ENCODE results near the gene COL27A1. TPM values are rescaled to one million over a fixed set of nuclear protein-coding genes. Genes with fewer than 3 reads are reported as not detected.

COL27A1 gene
- total RNA-seq, 1 donor from 2014 or later, result 4.3 TPM

- Mint-ChIP-seq H3K4me1 (peaks cover 4% of the 10 kb centered on the region), H3K27ac (no peak overlapping the region), H3K36me3 (no peaks in the 10 kb centered on the region), H3K9me3 (no peaks in the 10 kb centered on the region), H3K27me3 (ENCODE audit: insufficient read depth, low read depth) (no peaks in the 10 kb centered on the region), H3K4me3 (no peak overlapping the region)
- Histone ChIP-seq H3K4me2 (no peak overlapping the region), H3K36me3 (no peaks in the 10 kb centered on the region), H3K9ac (no peak overlapping the region), H3K4me1 (no peaks in the 10 kb centered on the region), H3K79me2 (ENCODE audit: low read depth) (no peaks in the 10 kb centered on the region), H3K9me3 (ENCODE audit: low read depth) (no peaks in the 10 kb centered on the region), H3K27ac (no peak overlapping the region), H2AFZ (replicated peaks) (no peak overlapping the region), H3F3A (ENCODE audit: low read depth) (no peaks in the 10 kb centered on the region), H3K27me3 (no peaks in the 10 kb centered on the region), H3K4me3 (no peak overlapping the region), H4K20me1 (ENCODE audit: low read depth) (no peaks in the 10 kb centered on the region)
- no peak for DNase-seq (ENCODE audit: low spot score)
- no peak for TF ChIP-seq EZH2 (IDR thresholded peaks at IDR 0.05)
Observed at GRCh38 chr9:114250235-114250568, 94.9 kb downstream of the COL27A1 start.

GRCh38 chr9:114250648-114251047 lies 95.3 kb downstream of the COL27A1 start:
- no peaks in the 10 kb centered on the region for H3K27me3 ChIP-seq
- no peaks in the 10 kb centered on the region for H4K20me1 ChIP-seq (ENCODE audit: low read depth)
- Mint-ChIP-seq H3K27me3 (ENCODE audit: insufficient read depth, low read depth) (no peaks in the 10 kb centered on the region), H3K4me1 (peaks cover 4% of the 10 kb centered on the region), H3K27ac (no peak overlapping the region), H3K36me3 (no peaks in the 10 kb centered on the region), H3K4me3 (no peak overlapping the region), H3K9me3 (no peaks in the 10 kb centered on the region)
- H3K79me2 ChIP-seq (ENCODE audit: low read depth), result no peaks in the 10 kb centered on the region
- H3K4me3 ChIP-seq, result no peak overlapping the region
- no peak for TF ChIP-seq CTCF (IDR thresholded peaks at IDR 0.05)
- no peak for TF ChIP-seq EZH2phosphoT487 (IDR thresholded peaks at IDR 0.05)
- no peak for TF ChIP-seq EZH2 (IDR thresholded peaks at IDR 0.05)
- DNase-seq (ENCODE audit: low spot score), result no peak
- no peaks in the 10 kb centered on the region for H3K9me3 ChIP-seq (ENCODE audit: low read depth)
- no peak overlapping the region for H2AFZ ChIP-seq (replicated peaks)
- H3K36me3 ChIP-seq, result no peaks in the 10 kb centered on the region
- no peaks in the 10 kb centered on the region for H3F3A ChIP-seq (ENCODE audit: low read depth)
- no peak overlapping the region for H3K9ac ChIP-seq
- no peak overlapping the region for H3K27ac ChIP-seq
- no peak overlapping the region for H3K4me2 ChIP-seq
- no peaks in the 10 kb centered on the region for H3K4me1 ChIP-seq

- TF ChIP-seq CTCF (IDR thresholded peaks at IDR 0.05) (no peak), EZH2 (IDR thresholded peaks at IDR 0.05) (no peak), EZH2phosphoT487 (IDR thresholded peaks at IDR 0.05) (no peak)
- H3K4me3 Mint-ChIP-seq, result no peak overlapping the region
Observed at GRCh38 chr9:114252394-114252793, 97.1 kb downstream of the COL27A1 start.

GRCh38 chr9:114256827-114257328 lies 101.5 kb downstream of the COL27A1 start:
- Histone ChIP-seq H3K4me3 (no peak overlapping the region), H3K27ac (no peak overlapping the region), H3K4me1 (no peaks in the 10 kb centered on the region), H2AFZ (replicated peaks) (no peak overlapping the region), H3K27me3 (no peaks in the 10 kb centered on the region), H3F3A (ENCODE audit: low read depth) (no peaks in the 10 kb centered on the region), H3K9ac (no peak overlapping the region), H3K79me2 (ENCODE audit: low read depth) (no peaks in the 10 kb centered on the region), H3K4me2 (no peak overlapping the region), H3K9me3 (ENCODE audit: low read depth) (no peaks in the 10 kb centered on the region), H4K20me1 (ENCODE audit: low read depth) (no peaks in the 10 kb centered on the region), H3K36me3 (no peaks in the 10 kb centered on the region)
- Mint-ChIP-seq H3K27ac (peak overlapping the region; percentile 66), H3K4me3 (no peak overlapping the region), H3K27me3 (ENCODE audit: insufficient read depth, low read depth) (peaks cover 3% of the 10 kb centered on the region), H3K9me3 (no peaks in the 10 kb centered on the region), H3K4me1 (peaks cover 12% of the 10 kb centered on the region), H3K36me3 (no peaks in the 10 kb centered on the region)
- TF ChIP-seq EZH2phosphoT487 (IDR thresholded peaks at IDR 0.05), result no peak
- no peak for DNase-seq (ENCODE audit: low spot score)

More at GRCh38 chr9:114252394-114252793, 97.1 kb downstream of the COL27A1 start:
- no peak overlapping the region for H3K27ac Mint-ChIP-seq
- H2AFZ ChIP-seq (replicated peaks), result no peak overlapping the region
- no peaks in the 10 kb centered on the region for H3K4me1 ChIP-seq
- H3K79me2 ChIP-seq (ENCODE audit: low read depth), result no peaks in the 10 kb centered on the region
- H3K27me3 Mint-ChIP-seq (ENCODE audit: insufficient read depth, low read depth), result peaks cover 3% of the 10 kb centered on the region
- no peaks in the 10 kb centered on the region for H3K36me3 Mint-ChIP-seq
- no peaks in the 10 kb centered on the region for H3F3A ChIP-seq (ENCODE audit: low read depth)
- no peaks in the 10 kb centered on the region for H3K9me3 ChIP-seq (ENCODE audit: low read depth)
- no peaks in the 10 kb centered on the region for H3K9me3 Mint-ChIP-seq
- no peak overlapping the region for H3K4me3 ChIP-seq
- peaks cover 2% of the 10 kb centered on the region for H3K4me1 Mint-ChIP-seq
- no peak overlapping the region for H3K9ac ChIP-seq
- DNase-seq (ENCODE audit: low spot score), result no peak
- H4K20me1 ChIP-seq (ENCODE audit: low read depth), result no peaks in the 10 kb centered on the region
- no peak overlapping the region for H3K4me2 ChIP-seq
- no peaks in the 10 kb centered on the region for H3K27me3 ChIP-seq
- H3K36me3 ChIP-seq, result no peaks in the 10 kb centered on the region
- H3K27ac ChIP-seq, result no peak overlapping the region
